GM19452 (cell line): Measurements from ENCODE around the gene ACTN3.
"Not testable (repeated sequence)": the region's sequence is repeated elsewhere in the genome, so short reads cannot be mapped to it uniquely, and the experiment has no call there.

ENCODE experiments used
- ATAC-seq: cut with Tn5 transposase; IDR thresholded peaks from one replicate; pipeline ENCODE4 v1.9.1; 2021; ENCODE audit not compliant: unreplicated experiment

Gene ACTN3

DNA sequence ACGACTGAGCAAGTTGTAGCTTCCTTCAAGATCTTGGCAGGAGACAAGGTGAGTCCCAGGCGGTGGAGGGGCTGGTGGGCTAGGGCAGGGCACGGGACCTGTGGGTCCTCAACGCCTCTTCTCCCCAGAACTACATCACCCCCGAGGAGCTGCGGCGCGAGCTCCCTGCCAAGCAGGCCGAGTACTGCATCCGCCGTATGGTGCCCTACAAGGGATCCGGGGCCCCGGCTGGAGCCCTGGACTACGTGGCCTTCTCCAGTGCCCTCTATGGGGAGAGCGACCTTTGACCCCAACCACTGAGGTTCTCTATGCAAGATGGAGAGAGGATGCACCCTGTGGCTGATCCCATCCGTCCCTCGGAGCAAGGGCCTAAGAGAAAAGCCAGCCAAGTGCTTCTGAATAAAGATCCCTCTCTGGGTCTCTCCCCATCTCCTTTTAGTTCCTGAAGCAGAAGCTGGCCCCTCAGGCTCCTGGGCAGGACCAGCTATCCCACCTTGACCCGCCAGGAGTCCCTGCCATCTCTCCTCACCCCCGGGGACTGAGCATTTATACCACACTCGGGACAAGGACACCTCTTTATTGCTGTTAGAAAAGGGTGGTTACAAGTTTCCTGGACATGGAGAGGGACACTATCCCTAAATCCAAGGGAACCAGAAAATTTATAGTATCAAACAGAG lies 16.3 kb downstream of the ACTN3 start:
- no peak for ATAC-seq

DNA sequence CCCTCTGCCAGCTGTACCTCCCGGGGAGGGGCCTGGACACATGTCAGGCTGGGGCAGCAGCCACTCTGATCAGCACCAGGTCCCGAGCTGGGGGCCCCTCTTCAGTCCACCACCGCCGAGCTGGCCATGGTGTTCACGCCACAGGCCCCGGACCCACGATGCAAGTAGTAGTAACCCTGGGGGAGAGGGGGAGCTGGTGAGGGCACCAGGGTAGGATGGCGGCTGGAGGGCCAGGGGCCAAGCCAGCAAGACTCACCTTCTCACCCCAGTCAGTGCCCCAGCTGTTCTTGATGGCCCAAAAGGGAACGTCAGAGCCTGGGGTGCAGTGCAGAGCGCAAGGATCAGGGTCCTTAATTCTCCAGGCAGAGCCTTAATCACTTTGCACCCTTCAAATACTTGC lies 17.1 kb downstream of the ACTN3 start:
- ATAC-seq = no peak

DNA sequence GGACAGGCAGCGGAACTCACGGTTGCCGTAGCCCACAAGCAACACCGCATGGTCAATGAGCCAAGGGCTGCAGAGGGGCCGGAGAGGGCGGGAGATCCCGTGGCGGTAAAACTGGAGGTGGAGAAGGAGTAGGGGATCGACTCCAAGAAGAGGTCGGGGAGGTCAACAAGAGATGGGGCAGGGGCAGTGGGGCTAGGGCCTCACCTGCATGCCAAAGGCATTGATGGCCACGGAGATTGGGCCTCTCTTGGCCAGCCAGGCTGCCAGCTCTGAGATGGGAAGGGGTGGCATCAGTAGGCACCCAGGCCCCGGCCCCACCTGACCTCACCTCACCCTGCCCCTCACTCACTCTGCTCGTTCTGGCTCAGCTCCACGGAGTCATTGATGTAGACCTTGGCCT lies 17.8 kb downstream of the ACTN3 start:
- no peak for ATAC-seq

DNA sequence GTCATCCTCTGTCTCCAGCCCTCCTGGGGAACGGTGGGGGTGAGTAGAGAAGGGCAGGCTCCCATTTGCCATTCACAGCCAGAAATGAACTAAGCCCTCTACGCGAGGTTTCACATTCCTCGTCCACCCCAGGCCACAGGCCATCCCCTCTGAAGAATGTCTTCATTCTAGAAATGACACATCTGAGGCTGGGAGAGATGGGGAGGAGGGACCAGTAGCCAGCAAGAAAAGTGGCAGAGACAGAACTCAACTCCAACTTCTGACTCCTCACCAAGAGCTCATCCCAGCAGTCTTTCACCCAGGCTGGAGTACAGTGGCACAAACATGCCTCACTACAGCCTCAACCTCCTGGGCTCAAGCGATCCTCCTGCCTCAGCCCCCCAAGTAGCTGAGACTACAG lies 18.3 kb downstream of the ACTN3 start:
- no peak for ATAC-seq

DNA sequence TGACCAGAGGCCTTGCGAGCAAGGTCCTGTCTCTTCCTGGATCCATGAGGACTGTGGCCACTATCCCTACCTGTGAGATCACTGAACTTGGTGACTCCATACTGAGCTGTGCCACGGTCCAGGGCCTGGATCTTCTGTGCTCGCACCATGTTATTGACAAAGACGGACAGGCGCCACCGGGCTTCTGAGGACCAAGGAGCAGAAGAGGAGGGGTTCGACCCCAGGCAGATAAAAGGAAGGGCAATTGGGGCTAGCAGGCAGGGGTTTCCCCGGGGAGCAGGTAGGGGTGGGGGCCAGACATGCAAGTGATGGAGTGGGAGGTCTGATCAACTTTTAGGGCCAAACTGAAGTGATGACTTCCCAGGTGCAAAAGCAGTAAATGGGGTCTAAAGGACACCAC lies 19.5 kb downstream of the ACTN3 start:
- no peak for ATAC-seq

DNA sequence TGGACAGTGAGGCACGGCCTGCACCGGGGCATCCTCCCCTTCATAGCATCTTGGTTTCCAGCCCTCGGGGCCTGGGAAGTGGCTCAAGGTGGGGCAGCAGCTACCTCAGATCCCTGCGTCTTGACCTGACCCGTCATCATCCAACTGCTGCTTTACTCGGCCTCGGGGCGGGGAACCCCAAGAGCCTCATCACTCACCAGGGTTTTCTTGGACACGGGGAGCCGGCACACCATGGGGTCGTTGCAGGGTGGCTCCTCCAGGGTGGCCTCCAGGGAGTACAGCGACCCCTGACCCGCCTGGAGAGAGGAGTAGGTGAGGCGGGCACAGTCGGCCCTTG lies 21.1 kb downstream of the ACTN3 start:
- ATAC-seq = no peak

DNA sequence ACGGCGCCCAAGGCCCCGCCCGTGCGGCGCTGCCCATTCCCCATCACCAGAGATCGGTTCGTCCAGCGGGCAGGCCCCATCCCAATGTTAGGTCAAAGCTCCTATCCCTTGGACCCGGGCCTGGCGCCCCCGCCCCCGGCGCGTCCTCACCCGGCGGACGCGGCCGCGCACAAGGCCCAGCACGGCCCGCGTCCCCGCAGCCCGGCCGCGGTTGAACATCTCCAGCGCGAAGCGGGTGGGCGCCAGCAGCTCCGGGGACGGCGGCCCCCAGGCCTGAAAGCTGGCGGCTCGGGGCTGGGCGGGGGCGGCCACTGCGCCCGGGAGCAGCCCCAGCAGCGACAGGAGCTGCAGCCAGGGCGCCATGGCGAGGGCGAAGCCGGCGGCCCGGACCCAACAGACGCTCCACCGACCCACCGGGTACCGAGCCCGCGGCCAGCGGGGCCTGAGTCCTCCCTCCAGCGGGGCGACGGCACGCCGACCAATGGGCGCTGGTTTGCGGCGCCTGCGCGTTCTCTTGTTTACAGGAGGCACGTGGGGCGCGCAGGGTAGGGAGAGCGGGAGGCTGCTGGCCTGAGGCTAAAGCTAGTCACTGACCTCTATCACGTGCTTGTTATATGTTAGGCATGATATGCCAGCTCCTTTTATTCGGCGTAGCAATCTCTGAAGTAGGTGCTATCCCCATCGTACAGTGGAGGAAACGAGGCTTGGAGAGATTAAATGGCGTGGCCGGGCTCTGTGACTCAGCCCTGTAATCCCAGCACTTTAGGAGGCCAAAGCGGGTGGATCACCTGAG lies 21.6 kb downstream of the ACTN3 start, which contains the start of gene CTSF:
Gene CTSF (minus strand): TSS at position 483 of the 793 bp plus-strand sequence. CDS start 120 bp downstream, at position 363.
- ATAC-seq = no peak

DNA sequence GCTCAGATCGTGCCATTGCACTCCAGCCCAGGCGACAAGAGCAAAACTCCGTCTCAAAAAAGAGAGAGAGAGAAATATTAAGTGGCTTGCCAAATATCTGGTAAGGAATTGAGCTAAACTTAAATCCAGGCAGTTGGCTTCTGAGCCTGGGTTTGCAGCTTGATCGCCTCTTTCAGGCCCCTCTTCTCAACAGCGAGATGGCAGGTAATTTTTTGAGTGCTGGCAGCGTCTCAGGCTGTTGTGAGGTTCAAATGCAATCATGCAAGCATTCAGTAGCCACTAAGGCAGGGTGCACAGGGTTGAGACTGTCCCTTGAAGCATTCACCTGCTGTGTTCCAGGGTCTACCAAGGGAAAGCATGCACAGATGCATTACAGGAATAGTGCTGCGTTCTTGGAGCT lies 22.4 kb downstream of the ACTN3 start:
- ATAC-seq = no peak

DNA sequence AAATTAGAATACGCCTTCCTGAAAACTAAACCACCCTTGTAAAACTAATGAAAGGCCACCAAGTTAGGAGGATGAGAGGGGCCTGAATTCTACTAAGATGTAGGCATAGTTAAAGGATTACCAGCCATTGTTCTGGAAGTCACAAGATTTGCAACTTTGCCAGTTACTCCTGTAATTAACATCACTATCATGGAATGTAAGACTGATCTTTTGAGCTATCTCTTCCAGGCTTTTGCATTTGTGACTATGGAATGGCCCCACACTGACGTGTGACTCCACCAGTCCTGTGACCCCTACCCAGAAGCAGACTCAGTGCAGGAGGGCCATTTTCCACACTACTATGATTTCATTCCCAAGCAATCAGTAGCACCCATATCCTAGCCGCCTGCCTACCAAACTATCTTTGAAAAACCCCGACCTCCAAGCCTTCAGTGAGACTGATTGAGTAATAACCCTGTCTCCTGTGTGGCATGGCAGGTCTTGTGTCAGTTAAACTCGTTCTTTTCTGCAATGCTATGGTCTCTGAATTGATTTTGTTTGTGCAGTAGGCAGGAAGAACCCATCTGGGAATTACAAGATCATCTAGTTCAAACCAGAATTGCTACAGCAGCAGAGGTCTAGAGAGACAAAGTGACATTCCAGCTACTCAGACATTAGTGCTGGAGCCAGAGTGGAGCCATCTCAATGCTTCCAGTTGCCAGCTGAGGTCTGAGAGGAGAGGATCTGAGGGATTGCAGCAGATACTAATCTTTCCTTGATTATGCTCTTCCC lies 23.6 kb downstream of the ACTN3 start:
- no peak for ATAC-seq

DNA sequence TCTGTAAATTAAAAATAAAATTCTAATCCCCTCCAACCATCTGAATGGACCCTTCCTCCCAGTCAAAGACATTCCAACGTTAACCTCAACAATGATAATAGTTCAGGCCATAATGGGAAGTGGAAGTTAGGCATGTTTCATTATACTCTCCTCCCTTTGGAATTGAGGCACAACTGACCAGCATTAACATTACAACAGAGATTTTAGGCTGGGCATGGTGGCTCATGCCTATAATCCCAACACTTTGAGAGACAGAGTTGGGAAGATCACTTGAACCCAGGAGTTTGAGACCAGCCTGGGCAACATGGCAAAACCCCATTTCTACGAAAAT lies 24.1 kb downstream of the ACTN3 start:
- no peak for ATAC-seq

DNA sequence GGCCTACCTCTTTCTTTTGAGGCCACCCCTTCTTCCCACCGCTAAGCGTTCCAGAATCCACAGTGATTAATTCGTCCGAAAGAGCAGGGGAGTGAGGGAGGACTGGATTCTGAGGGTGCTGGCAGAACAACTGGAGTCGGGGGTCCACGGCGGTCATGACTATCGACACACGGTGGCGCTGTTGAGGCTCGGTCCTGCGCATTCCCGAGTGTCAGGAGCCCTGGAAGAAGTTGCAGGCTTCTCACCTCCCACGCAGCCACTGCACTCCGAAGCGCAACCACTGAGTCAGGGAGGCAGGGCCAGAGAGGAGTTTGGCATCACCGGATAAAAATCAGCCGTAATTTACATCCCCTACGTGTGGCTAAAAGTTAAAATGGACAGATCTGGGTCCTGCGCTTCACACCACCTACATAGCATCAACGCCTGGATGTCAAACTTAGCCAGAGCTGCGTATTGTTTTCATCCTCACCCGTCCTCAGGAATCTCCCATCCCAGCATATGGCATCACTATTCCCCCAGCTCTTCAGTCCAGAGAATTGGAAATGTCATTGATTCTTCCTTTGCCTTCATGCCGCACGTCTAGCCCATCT lies 32.4 kb downstream of the ACTN3 start:
- no peak for ATAC-seq

DNA sequence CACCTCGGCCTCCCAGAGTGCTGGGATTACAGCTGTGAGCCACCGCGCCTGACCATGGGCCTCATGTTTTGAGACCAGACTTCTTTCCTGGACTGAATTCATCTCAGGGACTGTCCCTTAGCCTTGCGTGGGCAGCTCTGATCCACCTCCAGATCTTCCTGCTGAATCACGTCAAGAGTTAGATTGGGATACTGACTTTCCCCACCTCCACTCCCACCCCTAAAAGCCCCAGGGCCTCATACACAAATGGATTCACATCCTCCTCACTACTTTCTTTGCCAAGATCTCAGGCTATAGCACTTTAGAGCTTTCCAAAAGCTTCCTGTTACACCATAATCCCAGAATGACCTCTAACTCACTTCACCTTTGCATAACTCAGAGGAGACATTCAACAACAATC lies 34.1 kb downstream of the ACTN3 start:
- ATAC-seq = no peak

DNA sequence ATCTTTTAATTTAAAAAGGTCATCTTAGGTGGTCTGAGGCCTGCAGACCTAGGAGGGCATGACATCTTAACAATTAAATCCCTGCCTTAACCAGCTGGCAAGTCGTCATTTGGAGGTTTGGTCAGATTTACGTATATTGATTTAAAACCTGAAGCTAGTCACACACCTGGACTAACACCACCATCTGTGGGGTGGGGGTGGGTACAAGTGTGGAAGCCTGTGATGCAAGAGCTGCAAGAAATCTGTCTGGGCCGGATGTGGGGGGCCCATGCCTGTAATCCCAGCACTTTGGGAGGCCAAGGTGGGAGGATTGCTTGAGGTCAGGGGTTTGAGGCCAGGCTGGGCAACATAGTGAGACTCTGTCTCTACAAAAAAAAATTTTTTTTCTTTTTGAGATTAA lies 34.6 kb downstream of the ACTN3 start:
- ATAC-seq = no peak

DNA sequence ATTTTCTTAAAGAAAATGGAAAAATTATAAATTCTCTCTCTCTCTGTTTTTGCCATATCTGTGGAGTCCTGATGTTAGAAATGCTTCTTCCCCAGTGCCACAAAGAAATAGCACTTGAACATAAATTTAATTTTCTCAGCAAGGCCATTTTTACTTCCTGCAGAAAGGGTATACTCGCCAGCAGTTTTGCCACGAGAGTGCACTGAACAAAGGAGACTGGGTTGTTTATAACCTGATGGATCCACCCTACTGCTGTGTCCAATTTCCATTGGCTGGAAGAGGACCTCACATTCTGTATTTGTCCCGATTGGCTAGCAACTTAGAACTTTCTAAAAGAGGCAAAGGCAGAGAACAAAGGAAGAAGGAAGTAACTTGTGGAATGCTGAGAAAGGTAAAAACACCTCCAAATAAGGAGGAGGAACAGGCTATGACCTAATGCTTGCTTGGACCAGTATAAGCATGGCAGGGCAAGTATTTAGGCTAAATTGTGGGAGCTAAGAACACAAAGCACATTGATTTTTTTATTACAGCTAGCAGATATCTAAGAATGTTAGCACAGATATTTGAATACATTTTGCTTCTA lies 36.0 kb downstream of the ACTN3 start:
- not testable (repeated sequence) for ATAC-seq

DNA sequence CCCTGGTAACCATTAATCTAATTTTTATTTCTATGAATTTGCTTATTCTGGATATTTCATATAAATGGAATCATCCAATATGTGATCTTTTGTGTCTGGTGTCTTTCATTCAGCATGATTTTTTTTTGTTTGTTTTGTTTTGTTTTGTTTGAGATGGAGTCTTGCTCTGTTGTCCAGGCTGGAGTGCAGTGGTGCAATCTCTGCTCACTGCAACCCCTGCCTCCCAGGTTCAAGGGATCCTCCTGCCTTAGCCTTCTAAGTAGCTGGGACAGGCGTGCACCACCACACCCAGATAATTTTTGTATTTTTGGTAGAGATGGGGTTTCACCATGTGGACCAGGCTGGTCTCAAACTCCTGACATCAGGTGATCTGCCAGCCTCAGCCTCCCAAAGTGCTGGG lies 38.7 kb downstream of the ACTN3 start:
- not testable (repeated sequence) for ATAC-seq

DNA sequence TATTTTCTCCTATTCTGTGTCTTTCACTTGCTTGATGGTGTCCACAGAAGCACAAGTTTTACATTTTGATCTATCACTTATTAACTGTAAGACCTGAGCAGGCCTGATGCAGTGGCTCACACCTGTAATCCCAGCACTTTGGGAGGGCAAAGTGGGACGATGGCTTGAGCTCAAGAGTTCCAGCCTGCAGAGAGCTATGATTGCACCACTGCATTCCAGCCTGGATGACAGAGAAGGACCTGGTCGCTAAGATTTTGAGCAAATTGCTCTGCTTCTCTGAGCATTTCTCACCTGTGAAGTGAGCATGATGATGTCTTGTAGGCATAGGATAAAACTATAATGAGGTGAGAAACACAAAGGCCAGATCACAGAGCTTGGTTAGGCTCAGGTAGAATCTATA lies 39.4 kb downstream of the ACTN3 start:
- ATAC-seq = no peak

DNA sequence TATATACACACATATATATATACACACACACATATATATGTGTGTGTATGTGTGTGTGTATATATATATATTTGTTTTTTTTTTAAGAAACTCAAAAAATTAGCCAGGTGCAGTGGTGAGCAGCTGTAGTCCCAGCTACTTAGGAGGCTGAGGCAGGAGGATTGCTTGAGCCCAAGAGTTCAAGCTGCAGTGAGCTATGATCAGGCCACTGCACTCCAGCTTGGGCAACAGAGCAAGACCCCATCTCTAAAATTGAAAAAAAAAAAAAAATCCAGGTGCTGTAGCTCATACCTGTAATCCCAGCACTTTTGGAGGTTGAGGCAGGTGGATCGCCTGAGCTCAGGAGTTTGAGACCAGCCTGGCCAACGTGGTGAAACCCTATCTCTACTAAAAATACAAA lies 42.6 kb downstream of the ACTN3 start:
- not testable (repeated sequence) for ATAC-seq

DNA sequence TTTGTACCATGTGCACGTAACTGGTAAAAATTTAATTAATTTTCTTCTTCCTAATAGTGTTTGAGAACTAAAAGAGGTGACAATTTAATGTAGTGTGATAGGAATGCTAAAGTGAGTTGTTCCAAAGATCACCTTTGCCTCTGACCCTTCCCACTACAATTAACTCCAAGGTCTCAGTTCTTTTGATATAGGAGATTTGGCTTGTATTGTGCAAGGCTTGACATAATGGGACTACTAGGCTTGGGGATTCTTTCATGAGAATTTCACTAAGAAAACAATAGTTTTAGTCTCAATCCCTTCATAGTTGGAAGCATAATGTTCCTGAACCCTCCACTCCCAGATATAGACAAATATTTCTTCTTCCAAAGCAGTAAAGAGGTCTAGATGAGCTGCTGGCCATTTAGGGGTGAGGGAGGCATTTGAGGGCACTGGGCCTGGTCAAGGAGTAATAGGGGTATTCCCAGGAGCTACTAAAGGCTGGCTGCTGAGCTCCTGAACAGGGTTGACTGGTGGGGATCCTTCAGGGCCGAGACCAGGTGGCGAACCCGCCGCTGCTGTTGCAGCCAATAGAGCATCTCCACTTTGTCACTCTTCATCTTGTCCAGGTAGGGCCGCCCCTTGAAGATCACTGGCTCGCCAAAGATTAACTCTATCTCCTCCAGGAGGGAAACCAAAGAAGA lies 43.4 kb downstream of the ACTN3 start:
- no peak for ATAC-seq

DNA sequence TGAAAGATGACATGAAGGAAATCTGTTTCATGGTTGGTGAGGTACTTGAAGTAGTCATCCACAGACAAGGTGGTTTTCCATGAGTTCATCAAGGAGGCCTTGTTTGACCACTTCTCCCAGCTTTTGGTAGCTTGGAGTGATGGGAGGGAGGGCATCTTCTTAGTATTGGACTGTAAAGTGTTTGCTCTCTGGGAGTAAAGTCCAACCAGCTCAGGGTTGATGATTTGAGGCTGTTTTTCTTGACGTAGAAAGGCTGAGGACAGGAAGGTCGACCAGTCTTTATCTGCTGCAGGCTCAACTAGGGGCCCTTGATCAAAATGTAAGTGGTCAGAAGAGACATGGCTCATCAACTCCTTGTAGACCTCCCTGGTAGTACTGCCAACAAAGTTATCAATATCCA lies 44.5 kb downstream of the ACTN3 start:
- no peak for ATAC-seq

DNA sequence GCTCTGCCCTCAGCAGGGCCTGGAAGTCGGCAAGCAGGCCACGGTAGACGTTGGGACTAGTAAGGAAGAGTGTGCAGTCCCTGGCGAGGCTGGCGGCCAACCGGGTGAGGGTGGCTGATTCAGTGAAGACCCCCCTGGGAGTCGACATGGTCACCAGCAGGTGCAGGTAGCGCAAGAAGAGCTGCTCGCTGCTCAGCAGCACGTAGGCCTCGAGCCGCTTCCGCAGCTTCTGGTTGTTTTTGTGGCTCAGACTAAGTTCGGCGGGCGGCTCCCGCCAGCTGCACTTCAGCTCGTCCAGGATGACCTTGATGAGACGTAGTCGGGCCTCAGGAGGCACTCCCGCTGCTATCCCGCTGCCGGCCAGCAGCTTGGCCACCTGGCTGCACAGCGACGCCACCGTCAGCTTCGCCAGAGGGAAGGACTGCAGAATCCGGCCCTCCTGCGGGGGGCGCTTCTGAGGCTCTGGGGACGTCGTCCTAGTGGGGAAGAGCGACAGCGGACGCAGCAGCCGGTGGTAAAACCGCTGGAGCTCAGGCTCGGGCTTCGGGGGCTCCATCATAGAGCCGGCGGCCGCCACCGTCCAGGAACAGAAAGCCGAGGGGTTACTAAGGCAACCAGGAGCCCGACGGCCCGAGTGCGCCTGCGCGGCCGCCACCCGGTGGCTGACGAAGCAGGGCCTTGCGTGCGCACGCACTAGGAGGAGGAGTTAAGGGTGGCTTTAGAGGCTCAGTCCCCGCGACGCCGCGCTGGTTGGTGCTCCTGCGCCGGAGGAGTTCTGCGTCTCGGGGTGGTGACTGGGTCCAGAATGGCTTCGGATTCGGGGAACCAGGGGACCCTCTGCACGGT lies 46.0 kb downstream of the ACTN3 start, which contains the start of the genes CCDC87 and CCS:
Gene CCDC87 (minus strand): TSS at position 607 of the 846 bp plus-strand sequence. CDS start 48 bp downstream, at position 559.
Gene CCS (plus strand): TSS at position 729 of the 846 bp plus-strand sequence. CDS start 77 bp downstream, at position 806.
- ATAC-seq = peak; percentile 91
